PC-3 (cell line): ENCODE results near the gene OR9G1. TPM values are rescaled to one million over a fixed set of nuclear protein-coding genes. Genes with fewer than 3 reads are reported as not detected.
A peak's percentile ranks its signal among the peaks of the same experiment; 100 is the strongest.

ENCODE experiments used
- ATAC-seq: fragments of 200-7000 bp; cut with Tn5 transposase; 2 replicates; pipeline ENCODE4 v1.9.1; 2020; ENCODE audit warnings: mild to moderate bottlenecking, moderate library complexity
- BruUV-seq: library from RNA; stranded (reverse); fragments of 400-500 nt; replicated peaks from 2 replicates; lab custom pipeline; 2021; lab: Mats Ljungman, UMichigan
- CTCF ChIA-PET: fragments of 300-600 bp; sonication (Branson Sonifier 250); formaldehyde crosslinking; loops from one replicate; lab custom pipeline; 2022; ENCODE audit warnings: antibody characterized with exemption; lab: Charles Lee
- POLR2A ChIA-PET: fragments of 300-600 bp; sonication (Branson Sonifier 250); formaldehyde crosslinking; loops from one replicate; lab custom pipeline; 2022; ENCODE audit warnings: antibody characterized with exemption; ENCODE audit not compliant: unreplicated experiment; lab: Charles Lee
- DNase-seq: peaks from one replicate; pipeline ENCODE4 v3.0.0-alpha.2; 2015
- H2AFZ ChIP-seq: fragments of 300-600 bp; sonication (generic); 2 replicates; pipeline ENCODE4 v1.6.0; 2016; ENCODE audit warnings: antibody characterized with exemption, low read length
- H3F3A ChIP-seq: fragments of 300-600 bp; sonication (generic); one replicate; pipeline ENCODE4 v1.6.0; 2017; ENCODE audit warnings: antibody characterized with exemption, low read length, control low read depth, mild to moderate bottlenecking; ENCODE audit not compliant: unreplicated experiment
- H3K27ac ChIP-seq: fragments of 300-600 bp; sonication (generic); 2 replicates; pipeline ENCODE4 v1.5.1; 2016; ENCODE audit warnings: mild to moderate bottlenecking, low read length
- H3K27me3 ChIP-seq: fragments of 300-600 bp; sonication (generic); 2 replicates; pipeline ENCODE4 v1.6.1; 2016; ENCODE audit warnings: low read length, mixed read lengths
- H3K36me3 ChIP-seq: fragments of 300-600 bp; sonication (generic); 2 replicates; pipeline ENCODE4 v1.6.1; 2016; ENCODE audit warnings: low read depth, mixed run types, low read length, mixed read lengths
- H3K4me1 ChIP-seq: fragments of 300-600 bp; sonication (generic); 2 replicates; pipeline ENCODE4 v1.5.1; 2016; ENCODE audit warnings: low read length; ENCODE audit not compliant: insufficient read depth
- H3K4me2 ChIP-seq: fragments of 300-600 bp; sonication (generic); 2 replicates; pipeline ENCODE4 v1.6.0; 2016; ENCODE audit warnings: low read length
- H3K4me3 ChIP-seq: fragments of 300-600 bp; sonication (generic); 2 replicates; pipeline ENCODE4 v1.5.1; 2016; ENCODE audit warnings: mild to moderate bottlenecking, low read length, mixed read lengths
- H3K79me2 ChIP-seq: fragments of 300-600 bp; sonication (generic); 2 replicates; pipeline ENCODE4 v1.6.1; 2017; ENCODE audit warnings: low read length, mixed read lengths
- H3K9ac ChIP-seq: fragments of 300-600 bp; sonication (generic); 2 replicates; pipeline ENCODE4 v1.6.0; 2016; ENCODE audit warnings: mild to moderate bottlenecking, low read length
- H3K9me2 ChIP-seq: fragments of 300-600 bp; sonication (generic); replicated peaks from 2 replicates; pipeline ENCODE4 v1.6.1; 2016; ENCODE audit warnings: mixed run types, low read length, mixed read lengths
- H3K9me3 ChIP-seq: fragments of 300-600 bp; sonication (generic); 2 replicates; pipeline ENCODE4 v1.6.1; 2016; ENCODE audit warnings: low read length, mixed read lengths
- H4K20me1 ChIP-seq: fragments of 300-600 bp; sonication (generic); 2 replicates; pipeline ENCODE4 v1.6.1; 2016; ENCODE audit warnings: low read length, mixed read lengths
- EZH2 ChIP-seq: fragments of 300-600 bp; sonication (generic); IDR thresholded peaks from one replicate; pipeline ENCODE4 v1.6.1; 2017; ENCODE audit warnings: antibody characterized with exemption, mild to moderate bottlenecking, low read length; ENCODE audit not compliant: unreplicated experiment
- EZH2phosphoT487 ChIP-seq: fragments of 300-600 bp; sonication (generic); IDR thresholded peaks from 2 replicates; pipeline ENCODE4 v1.6.1; 2018; ENCODE audit warnings: mild to moderate bottlenecking, antibody characterized with exemption, low read length, borderline replicate concordance
- intact Hi-C: fragments of 100-400 bp; cut with micrococcal nuclease; formaldehyde crosslinking; loops from 2 replicates; pipeline ENCODE4 v1.9.0; 2023
- total RNA-seq: library from RNA; depleted of rRNA; stranded (reverse); fragments of >200 nt; gene quantifications from 2 replicates; pipeline ENCODE4 v1.2.3, GENCODE V29; 2014
- TF ChIP-seq, protein P1 (sequence below): fragments of 300-600 bp; sonication (generic); conservative IDR thresholded peaks from 2 replicates; pipeline ENCODE4 v1.5.1; 2017; ENCODE audit warnings: antibody characterized with exemption, low read depth, mild to moderate bottlenecking, low read length

The OR9G1 gene
- total RNA-seq, 1 experiment from 2014 or later = not detected

DNA sequence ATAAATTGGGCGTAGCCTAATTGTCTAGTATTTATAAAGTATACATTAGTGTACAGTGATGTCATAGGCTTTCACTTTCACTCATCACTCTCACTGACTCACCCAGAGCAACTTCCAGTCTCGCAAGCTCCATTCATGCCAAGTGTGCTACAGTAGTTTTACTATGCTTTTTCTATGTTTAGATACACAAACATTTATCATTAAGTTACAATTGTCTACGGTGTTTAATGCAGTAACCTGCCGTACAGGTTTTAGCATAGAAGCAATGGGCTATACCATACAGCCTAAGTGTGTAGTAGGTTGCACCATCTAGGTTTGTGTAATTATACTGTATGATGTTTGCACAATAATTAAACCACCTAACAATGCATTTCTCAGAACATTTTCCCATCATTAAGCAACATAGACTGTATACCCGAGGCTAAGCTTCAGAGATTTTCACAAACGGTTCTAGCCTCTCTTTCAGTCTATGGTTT, 17.5 kb downstream of the OR9G1 start:
- no peaks in the 10 kb centered on the region for H3K9me2 ChIP-seq
- intact Hi-C loops = no loop called here
- H3K27ac ChIP-seq = peak overlapping the region; percentile 65
- ChIA-PET CTCF (no interaction called here), POLR2A (no interaction called here)
- H3K79me2 ChIP-seq = no peaks in the 10 kb centered on the region
- no peak overlapping the region for H3K4me3 ChIP-seq
- H3K4me1 ChIP-seq = no peaks in the 10 kb centered on the region
- H3K27me3 ChIP-seq = no peaks in the 10 kb centered on the region
- no peaks in the 10 kb centered on the region for H3F3A ChIP-seq
- H2AFZ ChIP-seq = no peak overlapping the region
- no peak overlapping the region for H3K9ac ChIP-seq
- DNase-seq (peak; percentile 66), ATAC-seq (no peak)
- TF ChIP-seq, protein P1, sequence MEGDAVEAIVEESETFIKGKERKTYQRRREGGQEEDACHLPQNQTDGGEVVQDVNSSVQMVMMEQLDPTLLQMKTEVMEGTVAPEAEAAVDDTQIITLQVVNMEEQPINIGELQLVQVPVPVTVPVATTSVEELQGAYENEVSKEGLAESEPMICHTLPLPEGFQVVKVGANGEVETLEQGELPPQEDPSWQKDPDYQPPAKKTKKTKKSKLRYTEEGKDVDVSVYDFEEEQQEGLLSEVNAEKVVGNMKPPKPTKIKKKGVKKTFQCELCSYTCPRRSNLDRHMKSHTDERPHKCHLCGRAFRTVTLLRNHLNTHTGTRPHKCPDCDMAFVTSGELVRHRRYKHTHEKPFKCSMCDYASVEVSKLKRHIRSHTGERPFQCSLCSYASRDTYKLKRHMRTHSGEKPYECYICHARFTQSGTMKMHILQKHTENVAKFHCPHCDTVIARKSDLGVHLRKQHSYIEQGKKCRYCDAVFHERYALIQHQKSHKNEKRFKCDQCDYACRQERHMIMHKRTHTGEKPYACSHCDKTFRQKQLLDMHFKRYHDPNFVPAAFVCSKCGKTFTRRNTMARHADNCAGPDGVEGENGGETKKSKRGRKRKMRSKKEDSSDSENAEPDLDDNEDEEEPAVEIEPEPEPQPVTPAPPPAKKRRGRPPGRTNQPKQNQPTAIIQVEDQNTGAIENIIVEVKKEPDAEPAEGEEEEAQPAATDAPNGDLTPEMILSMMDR = no peak
- TF ChIP-seq EZH2 (no peak), EZH2phosphoT487 (no peak)
- no peaks in the 10 kb centered on the region for H3K9me3 ChIP-seq
- H4K20me1 ChIP-seq = no peaks in the 10 kb centered on the region
- no peak overlapping the region for H3K4me2 ChIP-seq
- H3K36me3 ChIP-seq = no peaks in the 10 kb centered on the region
- no TSS peak for BruUV-seq

DNA sequence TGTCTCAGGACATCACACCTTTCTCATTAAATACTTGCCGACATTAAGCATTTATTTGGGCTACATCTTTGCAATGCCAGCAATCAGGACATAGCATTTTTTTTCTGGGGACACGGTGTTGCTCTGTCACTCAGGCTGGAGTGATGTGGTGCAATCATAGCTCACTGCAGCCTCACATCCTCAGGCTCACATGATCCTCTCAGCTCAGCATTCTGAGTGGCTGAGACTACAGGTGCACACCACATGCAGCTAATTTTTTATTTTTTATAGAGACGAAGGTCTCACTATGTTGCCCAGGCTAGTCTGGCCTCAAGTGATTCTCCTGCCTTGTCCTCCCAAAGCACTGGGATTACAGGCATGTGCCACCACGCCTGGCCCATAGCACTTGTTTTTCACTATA, 21.6 kb downstream of the OR9G1 start:
- no peaks in the 10 kb centered on the region for H3K36me3 ChIP-seq
- no peak overlapping the region for H3K27ac ChIP-seq
- no peaks in the 10 kb centered on the region for H3K79me2 ChIP-seq
- no peaks in the 10 kb centered on the region for H3K9me3 ChIP-seq
- H3K4me3 ChIP-seq = no peak overlapping the region
- intact Hi-C loops = no loop called here
- no peak overlapping the region for H2AFZ ChIP-seq
- ATAC-seq (no peak), DNase-seq (no peak)
- no peaks in the 10 kb centered on the region for H4K20me1 ChIP-seq
- no peaks in the 10 kb centered on the region for H3K9me2 ChIP-seq
- TF ChIP-seq, protein P1 = no peak
- TF ChIP-seq EZH2phosphoT487 = no peak
- H3F3A ChIP-seq = no peaks in the 10 kb centered on the region
- H3K4me1 ChIP-seq = no peaks in the 10 kb centered on the region
- no TSS peak for BruUV-seq
- CTCF ChIA-PET = no interaction called here
- no peak overlapping the region for H3K4me2 ChIP-seq
- POLR2A ChIA-PET = no interaction called here
- no peaks in the 10 kb centered on the region for H3K27me3 ChIP-seq
- no peak overlapping the region for H3K9ac ChIP-seq

DNA sequence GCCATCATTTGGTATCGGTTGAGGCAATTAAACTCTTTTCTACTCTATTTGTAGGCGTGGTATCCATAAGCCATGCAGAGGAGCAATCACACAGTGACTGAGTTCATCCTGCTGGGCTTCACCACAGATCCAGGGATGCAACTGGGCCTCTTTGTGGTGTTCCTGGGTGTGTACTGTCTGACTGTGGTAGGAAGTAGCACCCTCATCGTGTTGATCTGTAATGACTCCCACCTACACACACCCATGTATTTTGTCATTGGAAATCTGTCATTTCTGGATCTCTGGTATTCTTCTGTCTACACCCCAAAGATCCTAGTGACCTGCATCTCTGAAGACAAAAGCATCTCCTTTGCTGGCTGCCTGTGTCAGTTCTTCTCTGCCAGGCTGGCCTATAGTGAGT, 41.2 kb downstream of the OR9G1 start:
- Histone ChIP-seq H3K4me3 (no peak overlapping the region), H2AFZ (no peak overlapping the region), H4K20me1 (no peaks in the 10 kb centered on the region), H3K79me2 (no peaks in the 10 kb centered on the region), H3K4me1 (no peaks in the 10 kb centered on the region), H3K27ac (no peak overlapping the region), H3K9me2 (no peaks in the 10 kb centered on the region), H3K9ac (no peak overlapping the region), H3K36me3 (no peaks in the 10 kb centered on the region), H3K4me2 (no peak overlapping the region), H3F3A (no peaks in the 10 kb centered on the region), H3K27me3 (no peaks in the 10 kb centered on the region), H3K9me3 (peaks cover 7% of the 10 kb centered on the region; the same call in 1 of the 2 replicates)
- intact Hi-C loops = no loop called here
- BruUV-seq = no TSS peak
- no peak for TF ChIP-seq EZH2
- TF ChIP-seq EZH2phosphoT487 = no peak
- TF ChIP-seq, protein P1 = no peak
- CTCF ChIA-PET = no interaction called here
- ATAC-seq = no peak
- POLR2A ChIA-PET = no interaction called here
- no peak for DNase-seq
